Measurements from ENCODE around the gene GGA3. TPM values are rescaled to one million over a fixed set of nuclear protein-coding genes. Genes with fewer than 3 reads are reported as not detected.

The GGA3 gene, protein sequence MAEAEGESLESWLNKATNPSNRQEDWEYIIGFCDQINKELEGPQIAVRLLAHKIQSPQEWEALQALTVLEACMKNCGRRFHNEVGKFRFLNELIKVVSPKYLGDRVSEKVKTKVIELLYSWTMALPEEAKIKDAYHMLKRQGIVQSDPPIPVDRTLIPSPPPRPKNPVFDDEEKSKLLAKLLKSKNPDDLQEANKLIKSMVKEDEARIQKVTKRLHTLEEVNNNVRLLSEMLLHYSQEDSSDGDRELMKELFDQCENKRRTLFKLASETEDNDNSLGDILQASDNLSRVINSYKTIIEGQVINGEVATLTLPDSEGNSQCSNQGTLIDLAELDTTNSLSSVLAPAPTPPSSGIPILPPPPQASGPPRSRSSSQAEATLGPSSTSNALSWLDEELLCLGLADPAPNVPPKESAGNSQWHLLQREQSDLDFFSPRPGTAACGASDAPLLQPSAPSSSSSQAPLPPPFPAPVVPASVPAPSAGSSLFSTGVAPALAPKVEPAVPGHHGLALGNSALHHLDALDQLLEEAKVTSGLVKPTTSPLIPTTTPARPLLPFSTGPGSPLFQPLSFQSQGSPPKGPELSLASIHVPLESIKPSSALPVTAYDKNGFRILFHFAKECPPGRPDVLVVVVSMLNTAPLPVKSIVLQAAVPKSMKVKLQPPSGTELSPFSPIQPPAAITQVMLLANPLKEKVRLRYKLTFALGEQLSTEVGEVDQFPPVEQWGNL
- polyA plus RNA-seq (15.7 and 19.6 TPM in 2 replicates), polyA minus RNA-seq (19.2 and 21.2 TPM in 2 replicates)

DNA sequence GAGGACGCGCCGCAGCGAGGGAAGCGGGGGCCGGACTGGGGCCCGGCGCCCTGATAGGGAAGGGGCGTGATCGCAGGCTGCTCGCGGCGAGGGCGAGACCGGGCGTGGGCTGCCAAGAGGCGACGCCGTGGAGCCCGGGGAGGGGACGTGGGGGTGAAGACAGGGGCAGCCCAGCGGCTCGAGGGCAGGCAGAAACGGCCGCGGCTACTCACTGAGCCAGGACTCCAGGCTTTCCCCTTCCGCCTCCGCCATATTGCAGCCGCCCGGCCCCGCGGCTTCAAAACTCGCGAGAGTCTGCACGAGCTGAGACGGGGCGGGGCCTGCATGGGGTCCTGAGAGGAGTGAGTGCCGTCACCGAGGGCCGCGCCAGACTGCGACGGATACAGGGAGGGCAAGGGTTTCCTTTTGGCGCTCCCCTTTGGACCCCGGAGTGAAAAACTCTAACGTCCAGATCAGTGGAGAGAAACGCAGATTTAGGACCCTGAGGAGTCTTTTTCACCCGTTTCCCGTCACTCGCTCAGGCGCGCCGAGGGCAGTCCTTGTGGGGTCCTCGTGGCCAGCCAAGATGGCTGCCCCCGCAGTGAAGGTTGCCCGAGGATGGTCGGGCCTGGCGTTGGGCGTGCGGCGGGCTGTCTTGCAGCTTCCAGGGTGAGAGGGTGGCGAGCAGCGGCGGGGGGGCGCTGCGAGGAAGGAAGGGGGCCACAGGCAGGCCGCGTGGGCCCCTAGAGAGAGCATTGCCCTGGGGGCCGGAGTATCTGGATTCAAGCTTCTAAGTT is at the start of gene GGA3, which contains the start of gene MRPS7:
Gene GGA3 (minus strand): TSS at position 271 of the 776 bp plus-strand sequence. CDS start 19 bp downstream, at position 252.
Gene MRPS7 (plus strand): TSS at position 544 of the 776 bp plus-strand sequence. CDS start 22 bp downstream, at position 566.
- H3K4me3 ChIP-seq (ENCODE audit: low read length) = peak within 1 kb of the TSS; percentile 100
- H3F3A ChIP-seq (ENCODE audit: insufficient read depth, low read length, poor library complexity, severe bottlenecking) = no peaks in the 10 kb centered on the region
- H3K4me2 ChIP-seq (ENCODE audit: low read length) = peak within 1 kb of the TSS; percentile 79
- H3K9me2 ChIP-seq (ENCODE audit: insufficient read depth, low read length) = no peaks in the 10 kb centered on the region
- peak within 1 kb of the TSS; percentile 93 for H2AFZ ChIP-seq (ENCODE audit: low read depth, low read length)
- TF ChIP-seq RAD21 (conservative IDR thresholded peaks at IDR 0.05) (no peak), TAF1 (IDR thresholded peaks at IDR 0.05; ENCODE audit: low read depth) (peak; percentile 79), POLR2AphosphoS5 (IDR thresholded peaks at IDR 0.05) (peak; percentile 75), MXI1 (conservative IDR thresholded peaks at IDR 0.05; ENCODE audit: poor library complexity, severe bottlenecking) (peak; percentile 92), EP300 (conservative IDR thresholded peaks at IDR 0.05; ENCODE audit: poor library complexity, severe bottlenecking) (peak; percentile 71), SMC3 (conservative IDR thresholded peaks at IDR 0.05; ENCODE audit: poor library complexity) (peak; percentile 39), EZH2 (IDR thresholded peaks at IDR 0.05; ENCODE audit: borderline replicate concordance, insufficient read depth, low read length, poor library complexity, severe bottlenecking) (no peak)
- TF ChIP-seq, protein P1, sequence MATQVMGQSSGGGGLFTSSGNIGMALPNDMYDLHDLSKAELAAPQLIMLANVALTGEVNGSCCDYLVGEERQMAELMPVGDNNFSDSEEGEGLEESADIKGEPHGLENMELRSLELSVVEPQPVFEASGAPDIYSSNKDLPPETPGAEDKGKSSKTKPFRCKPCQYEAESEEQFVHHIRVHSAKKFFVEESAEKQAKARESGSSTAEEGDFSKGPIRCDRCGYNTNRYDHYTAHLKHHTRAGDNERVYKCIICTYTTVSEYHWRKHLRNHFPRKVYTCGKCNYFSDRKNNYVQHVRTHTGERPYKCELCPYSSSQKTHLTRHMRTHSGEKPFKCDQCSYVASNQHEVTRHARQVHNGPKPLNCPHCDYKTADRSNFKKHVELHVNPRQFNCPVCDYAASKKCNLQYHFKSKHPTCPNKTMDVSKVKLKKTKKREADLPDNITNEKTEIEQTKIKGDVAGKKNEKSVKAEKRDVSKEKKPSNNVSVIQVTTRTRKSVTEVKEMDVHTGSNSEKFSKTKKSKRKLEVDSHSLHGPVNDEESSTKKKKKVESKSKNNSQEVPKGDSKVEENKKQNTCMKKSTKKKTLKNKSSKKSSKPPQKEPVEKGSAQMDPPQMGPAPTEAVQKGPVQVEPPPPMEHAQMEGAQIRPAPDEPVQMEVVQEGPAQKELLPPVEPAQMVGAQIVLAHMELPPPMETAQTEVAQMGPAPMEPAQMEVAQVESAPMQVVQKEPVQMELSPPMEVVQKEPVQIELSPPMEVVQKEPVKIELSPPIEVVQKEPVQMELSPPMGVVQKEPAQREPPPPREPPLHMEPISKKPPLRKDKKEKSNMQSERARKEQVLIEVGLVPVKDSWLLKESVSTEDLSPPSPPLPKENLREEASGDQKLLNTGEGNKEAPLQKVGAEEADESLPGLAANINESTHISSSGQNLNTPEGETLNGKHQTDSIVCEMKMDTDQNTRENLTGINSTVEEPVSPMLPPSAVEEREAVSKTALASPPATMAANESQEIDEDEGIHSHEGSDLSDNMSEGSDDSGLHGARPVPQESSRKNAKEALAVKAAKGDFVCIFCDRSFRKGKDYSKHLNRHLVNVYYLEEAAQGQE (IDR thresholded peaks at IDR 0.05; ENCODE audit: borderline replicate concordance) = peak; percentile 88
- TF ChIP-seq, protein P2, sequence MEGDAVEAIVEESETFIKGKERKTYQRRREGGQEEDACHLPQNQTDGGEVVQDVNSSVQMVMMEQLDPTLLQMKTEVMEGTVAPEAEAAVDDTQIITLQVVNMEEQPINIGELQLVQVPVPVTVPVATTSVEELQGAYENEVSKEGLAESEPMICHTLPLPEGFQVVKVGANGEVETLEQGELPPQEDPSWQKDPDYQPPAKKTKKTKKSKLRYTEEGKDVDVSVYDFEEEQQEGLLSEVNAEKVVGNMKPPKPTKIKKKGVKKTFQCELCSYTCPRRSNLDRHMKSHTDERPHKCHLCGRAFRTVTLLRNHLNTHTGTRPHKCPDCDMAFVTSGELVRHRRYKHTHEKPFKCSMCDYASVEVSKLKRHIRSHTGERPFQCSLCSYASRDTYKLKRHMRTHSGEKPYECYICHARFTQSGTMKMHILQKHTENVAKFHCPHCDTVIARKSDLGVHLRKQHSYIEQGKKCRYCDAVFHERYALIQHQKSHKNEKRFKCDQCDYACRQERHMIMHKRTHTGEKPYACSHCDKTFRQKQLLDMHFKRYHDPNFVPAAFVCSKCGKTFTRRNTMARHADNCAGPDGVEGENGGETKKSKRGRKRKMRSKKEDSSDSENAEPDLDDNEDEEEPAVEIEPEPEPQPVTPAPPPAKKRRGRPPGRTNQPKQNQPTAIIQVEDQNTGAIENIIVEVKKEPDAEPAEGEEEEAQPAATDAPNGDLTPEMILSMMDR (IDR thresholded peaks at IDR 0.05; ENCODE audit: poor library complexity, severe bottlenecking) = no peak
- no peaks in the 10 kb centered on the region for H3K27me3 ChIP-seq (ENCODE audit: insufficient read depth, low read depth, low read length)
- H3K9me3 ChIP-seq (ENCODE audit: low read length) = no peaks in the 10 kb centered on the region
- peak within 1 kb of the TSS; percentile 97 for H3K27ac ChIP-seq (ENCODE audit: low read length)
- peaks cover 31% of the 10 kb centered on the region for H3K79me2 ChIP-seq (replicated peaks; ENCODE audit: insufficient read depth, low read length)
- H3K36me3 ChIP-seq (ENCODE audit: insufficient read depth, low read length) = no peaks in the 10 kb centered on the region
- H4K20me1 ChIP-seq (ENCODE audit: insufficient read depth) = no peaks in the 10 kb centered on the region
- H3K9ac ChIP-seq (ENCODE audit: low read length) = peak within 1 kb of the TSS; percentile 94

All from neural cell (in vitro differentiated cells).